Measurements from ENCODE around the gene KIF1A. TPM values are rescaled to one million over a fixed set of nuclear protein-coding genes. Genes with fewer than 3 reads are reported as not detected.

Gene KIF1A
- total RNA-seq, 1 donor = not detected

DNA sequence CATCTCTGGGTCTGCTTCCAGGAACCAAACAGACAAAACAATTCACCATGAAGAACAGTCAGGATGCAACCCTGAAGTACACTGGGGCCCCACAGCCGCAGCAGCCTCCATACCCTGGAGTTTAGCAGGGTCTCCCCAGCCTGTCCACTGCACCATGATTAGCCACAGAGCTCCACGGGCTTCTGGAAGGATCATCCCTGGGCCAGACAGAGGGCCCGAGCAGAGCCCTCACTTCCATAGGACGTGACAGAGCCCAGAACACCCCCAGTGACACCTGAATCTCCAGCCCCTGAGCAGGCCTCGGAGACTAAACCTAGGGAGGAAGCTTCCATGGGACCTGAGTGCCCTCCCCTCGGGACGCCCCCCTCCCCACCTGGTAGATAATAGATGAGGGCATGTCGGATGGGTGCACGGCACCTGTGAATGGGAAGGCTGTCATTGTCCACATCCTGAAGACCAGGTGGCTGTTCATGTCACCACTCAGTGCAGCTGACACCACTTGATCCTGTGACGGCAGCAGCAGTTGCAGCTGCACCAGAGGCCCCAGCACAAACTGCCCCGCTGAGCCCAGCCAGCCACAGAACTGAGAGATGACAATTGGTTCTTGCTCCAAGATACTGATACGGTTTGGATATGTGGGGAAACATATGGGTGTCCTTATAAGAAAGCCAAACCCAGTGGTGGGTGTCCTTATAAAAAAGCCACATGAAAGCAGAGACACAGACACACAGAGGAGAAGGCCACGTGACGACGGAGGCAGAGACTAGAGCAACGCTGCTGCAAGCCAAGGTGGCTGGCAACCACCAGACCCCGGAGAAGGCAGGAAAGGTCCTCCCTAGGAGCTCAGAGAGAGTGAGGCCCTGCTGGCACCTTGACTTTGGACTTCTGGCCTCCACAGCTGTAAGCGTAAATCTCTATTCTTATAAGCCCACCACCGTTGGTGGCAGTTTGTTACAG is 23.2 kb downstream of the KIF1A start:
- Histone ChIP-seq H3K27ac (ENCODE audit: low read depth, low read length) (no peak overlapping the region), H3K4me1 (ENCODE audit: insufficient read depth, low read length) (no peaks in the 10 kb centered on the region), H3K9me3 (ENCODE audit: low read depth, low read length) (no peaks in the 10 kb centered on the region), H3K4me2 (ENCODE audit: insufficient read depth, low read length) (no peak overlapping the region), H3K36me3 (ENCODE audit: insufficient read depth, low read length) (no peaks in the 10 kb centered on the region), H3K27me3 (ENCODE audit: insufficient read depth, low read length) (peaks cover 41% of the 10 kb centered on the region), H2AFZ (ENCODE audit: low read length) (no peak overlapping the region), H3K4me3 (ENCODE audit: insufficient read depth, low read length) (no peak overlapping the region), H4K20me1 (ENCODE audit: insufficient read depth, low read length) (no peaks in the 10 kb centered on the region), H3K79me2 (ENCODE audit: insufficient read depth, low read length) (no peaks in the 10 kb centered on the region)
- DNase-seq (ENCODE audit: insufficient read length, low spot score, missing footprints) = peak; percentile 41
- TF ChIP-seq, protein P1, sequence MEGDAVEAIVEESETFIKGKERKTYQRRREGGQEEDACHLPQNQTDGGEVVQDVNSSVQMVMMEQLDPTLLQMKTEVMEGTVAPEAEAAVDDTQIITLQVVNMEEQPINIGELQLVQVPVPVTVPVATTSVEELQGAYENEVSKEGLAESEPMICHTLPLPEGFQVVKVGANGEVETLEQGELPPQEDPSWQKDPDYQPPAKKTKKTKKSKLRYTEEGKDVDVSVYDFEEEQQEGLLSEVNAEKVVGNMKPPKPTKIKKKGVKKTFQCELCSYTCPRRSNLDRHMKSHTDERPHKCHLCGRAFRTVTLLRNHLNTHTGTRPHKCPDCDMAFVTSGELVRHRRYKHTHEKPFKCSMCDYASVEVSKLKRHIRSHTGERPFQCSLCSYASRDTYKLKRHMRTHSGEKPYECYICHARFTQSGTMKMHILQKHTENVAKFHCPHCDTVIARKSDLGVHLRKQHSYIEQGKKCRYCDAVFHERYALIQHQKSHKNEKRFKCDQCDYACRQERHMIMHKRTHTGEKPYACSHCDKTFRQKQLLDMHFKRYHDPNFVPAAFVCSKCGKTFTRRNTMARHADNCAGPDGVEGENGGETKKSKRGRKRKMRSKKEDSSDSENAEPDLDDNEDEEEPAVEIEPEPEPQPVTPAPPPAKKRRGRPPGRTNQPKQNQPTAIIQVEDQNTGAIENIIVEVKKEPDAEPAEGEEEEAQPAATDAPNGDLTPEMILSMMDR (IDR thresholded peaks at IDR 0.05; ENCODE audit: extremely low read depth, low read depth, low read length) = no peak

DNA sequence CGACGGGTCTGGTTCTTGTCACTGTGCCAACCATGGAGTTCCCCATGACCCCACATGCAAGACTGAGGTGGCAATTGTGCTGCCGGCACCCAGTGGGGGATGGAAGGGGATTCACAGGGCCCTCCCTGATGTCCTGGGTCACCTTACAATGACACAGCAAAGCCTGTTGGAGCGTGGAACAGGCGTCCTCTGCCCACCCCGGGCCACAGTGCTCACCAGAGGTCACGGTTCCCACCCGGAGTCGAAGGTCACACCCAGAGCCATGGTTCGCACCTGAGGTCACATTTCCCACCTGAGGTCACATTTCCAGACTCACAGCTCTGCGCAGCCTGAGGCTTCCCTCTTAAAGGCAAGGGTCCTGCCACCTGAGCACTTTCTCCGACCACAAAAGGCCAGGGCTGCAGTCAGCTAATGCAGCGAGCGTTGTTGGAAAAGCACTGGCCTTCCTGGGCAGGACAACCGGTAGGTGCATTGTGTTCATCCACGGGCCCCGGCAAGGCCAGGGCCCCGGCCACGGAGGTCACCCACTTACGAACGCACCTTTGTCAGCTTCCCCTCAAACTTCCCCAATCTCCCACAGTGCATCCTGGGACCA is 24.0 kb downstream of the KIF1A start:
- Histone ChIP-seq H3K4me3 (ENCODE audit: insufficient read depth, low read length) (no peak overlapping the region), H3K27me3 (ENCODE audit: insufficient read depth, low read length) (peaks cover 33% of the 10 kb centered on the region), H3K9me3 (ENCODE audit: low read depth, low read length) (no peaks in the 10 kb centered on the region), H2AFZ (ENCODE audit: low read length) (no peak overlapping the region), H3K27ac (ENCODE audit: low read depth, low read length) (no peak overlapping the region), H3K36me3 (ENCODE audit: insufficient read depth, low read length) (no peaks in the 10 kb centered on the region), H3K4me1 (ENCODE audit: insufficient read depth, low read length) (no peaks in the 10 kb centered on the region), H3K4me2 (ENCODE audit: insufficient read depth, low read length) (no peak overlapping the region), H3K79me2 (ENCODE audit: insufficient read depth, low read length) (no peaks in the 10 kb centered on the region), H4K20me1 (ENCODE audit: insufficient read depth, low read length) (no peaks in the 10 kb centered on the region)
- DNase-seq (ENCODE audit: insufficient read length, low spot score, missing footprints) = peak; percentile 72
- TF ChIP-seq, protein P1 (IDR thresholded peaks at IDR 0.05; ENCODE audit: extremely low read depth, low read depth, low read length) = no peak

DNA sequence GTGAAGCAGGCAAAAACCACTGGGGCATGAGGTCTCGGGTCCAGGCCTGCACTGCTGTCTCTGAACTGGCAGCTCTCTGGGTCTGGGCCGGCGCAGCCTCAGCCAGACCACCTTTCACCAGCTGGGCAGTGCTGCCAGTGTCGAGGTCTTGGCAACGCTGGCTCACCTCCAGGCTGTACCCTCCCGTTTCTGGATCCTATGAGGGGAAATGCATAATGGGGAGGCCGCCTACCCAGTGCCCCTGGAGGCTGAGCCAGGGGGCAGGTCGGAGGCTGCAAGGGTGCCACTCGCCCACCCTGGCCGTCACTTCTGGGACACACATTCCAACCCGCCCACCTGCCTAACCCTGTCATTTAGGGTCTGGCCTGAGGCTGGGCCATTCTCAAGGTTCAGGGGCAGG is 24.6 kb downstream of the KIF1A start:
- peak; percentile 27 for DNase-seq (ENCODE audit: insufficient read length, low spot score, missing footprints)
- H3K4me3 ChIP-seq (ENCODE audit: insufficient read depth, low read length) = no peak overlapping the region
- H3K9me3 ChIP-seq (ENCODE audit: low read depth, low read length) = no peaks in the 10 kb centered on the region
- no peaks in the 10 kb centered on the region for H4K20me1 ChIP-seq (ENCODE audit: insufficient read depth, low read length)
- H3K27ac ChIP-seq (ENCODE audit: low read depth, low read length) = no peak overlapping the region
- no peaks in the 10 kb centered on the region for H3K79me2 ChIP-seq (ENCODE audit: insufficient read depth, low read length)
- no peaks in the 10 kb centered on the region for H3K36me3 ChIP-seq (ENCODE audit: insufficient read depth, low read length)
- H3K27me3 ChIP-seq (ENCODE audit: insufficient read depth, low read length) = peaks cover 28% of the 10 kb centered on the region
- no peak overlapping the region for H3K4me2 ChIP-seq (ENCODE audit: insufficient read depth, low read length)
- TF ChIP-seq, protein P1 (IDR thresholded peaks at IDR 0.05; ENCODE audit: extremely low read depth, low read depth, low read length) = no peak
- no peak overlapping the region for H2AFZ ChIP-seq (ENCODE audit: low read length)
- no peaks in the 10 kb centered on the region for H3K4me1 ChIP-seq (ENCODE audit: insufficient read depth, low read length)

DNA sequence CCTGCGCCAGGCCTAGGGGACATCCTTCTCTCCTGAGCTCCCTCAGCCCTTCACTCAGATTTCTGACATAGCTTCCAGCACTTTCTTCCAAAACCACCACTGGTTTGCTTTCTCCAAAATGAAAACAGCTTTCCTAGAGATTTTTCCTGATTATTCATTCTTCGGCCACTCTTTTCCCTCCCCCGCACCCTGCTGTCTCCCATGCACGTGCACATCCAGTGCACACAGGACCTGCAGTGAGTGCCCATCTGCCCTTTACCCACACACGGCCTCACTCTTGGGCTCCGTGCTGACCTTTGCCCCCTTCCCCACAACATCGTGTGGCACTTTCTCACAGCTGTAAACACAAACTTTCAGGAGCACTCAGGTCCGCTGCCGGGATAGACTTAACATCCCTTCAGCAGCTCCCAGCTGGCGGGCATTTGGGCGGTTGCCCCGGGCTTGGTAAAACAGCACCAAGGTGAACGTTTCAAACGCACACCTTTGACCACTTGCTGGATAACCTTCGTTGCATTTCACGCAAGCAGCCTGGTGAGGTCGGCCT is 25.8 kb downstream of the KIF1A start:
- Histone ChIP-seq H3K4me1 (ENCODE audit: insufficient read depth, low read length) (no peaks in the 10 kb centered on the region), H4K20me1 (ENCODE audit: insufficient read depth, low read length) (no peaks in the 10 kb centered on the region), H2AFZ (ENCODE audit: low read length) (no peak overlapping the region), H3K4me2 (ENCODE audit: insufficient read depth, low read length) (no peak overlapping the region), H3K9me3 (ENCODE audit: low read depth, low read length) (no peaks in the 10 kb centered on the region), H3K79me2 (ENCODE audit: insufficient read depth, low read length) (no peaks in the 10 kb centered on the region), H3K4me3 (ENCODE audit: insufficient read depth, low read length) (no peak overlapping the region), H3K27me3 (ENCODE audit: insufficient read depth, low read length) (peaks cover 16% of the 10 kb centered on the region), H3K36me3 (ENCODE audit: insufficient read depth, low read length) (no peaks in the 10 kb centered on the region), H3K27ac (ENCODE audit: low read depth, low read length) (no peak overlapping the region)
- TF ChIP-seq, protein P1 (IDR thresholded peaks at IDR 0.05; ENCODE audit: extremely low read depth, low read depth, low read length) = no peak
- DNase-seq (ENCODE audit: insufficient read length, low spot score, missing footprints) = peak; percentile 72

Measured in osteoblast (primary cell).